HUES64 (cell line): ENCODE data around the gene STAT5A. TPM values are rescaled to one million over a fixed set of nuclear protein-coding genes. Genes with fewer than 3 reads are reported as not detected.
"Not testable (repeated sequence)": the region's sequence is repeated elsewhere in the genome, so short reads cannot be mapped to it uniquely, and the experiment has no call there.

ENCODE experiments used
- H3K27ac ChIP-seq: 2 replicates; pipeline ENCODE4 v1.7.0; 2013; ENCODE audit warnings: low read depth, low read length, inconsistent platforms
- H3K27me3 ChIP-seq: 2 replicates; pipeline ENCODE4 v1.6.1; 2013; ENCODE audit warnings: mild to moderate bottlenecking, low read length; ENCODE audit not compliant: insufficient read depth
- H3K36me3 ChIP-seq: 2 replicates; pipeline ENCODE4 v1.6.1; 2013; ENCODE audit warnings: mild to moderate bottlenecking, low read length; ENCODE audit not compliant: insufficient read depth
- H3K4me1 ChIP-seq: 2 replicates; pipeline ENCODE4 v1.6.1; 2013; ENCODE audit warnings: mild to moderate bottlenecking, low read length, moderate library complexity; ENCODE audit not compliant: insufficient read depth
- H3K4me3 ChIP-seq: 2 replicates; pipeline ENCODE4 v1.5.1; 2013; ENCODE audit warnings: mild to moderate bottlenecking, low read length, moderate library complexity
- H3K9ac ChIP-seq: 2 replicates; pipeline ENCODE4 v1.6.1; 2013; ENCODE audit warnings: mild to moderate bottlenecking, low read depth, low read length
- H3K9me3 ChIP-seq: 2 replicates; pipeline ENCODE4 v1.6.1; 2013; ENCODE audit warnings: low read depth, low read length; ENCODE audit not compliant: insufficient read depth
- WGBS: fragments of 150-250, 120-280 bp; methylation state at CpG from one replicate; pipeline ENCODE4 v1.1.7; 2013; ENCODE audit warnings: missing lambda C conversion rate; 5-methylcytosine and 5-hydroxymethylcytosine counted together
- polyA plus RNA-seq, 2 experiments: library from polyadenylated mRNA; stranded (reverse); fragments of 50-300 nt; gene quantifications; one replicate each; pipeline ENCODE4 v1.2.3, GENCODE V29; 2013

The STAT5A gene
- 2.1 TPM for polyA plus RNA-seq (2013, experiment 1 of 2)
- 5.0 TPM for polyA plus RNA-seq (2013, experiment 2 of 2)

GRCh38 chr17:42287977-42288802, at the start of gene STAT5A:
TSS of gene STAT5A (plus strand) at chr17:42288498. CDS start at chr17:42289412, 914 bp downstream.
- Histone ChIP-seq H3K27me3 (peaks cover 33% of the 10 kb centered on the region), H3K27ac (no peak within 1 kb of the TSS), H3K9me3 (no peaks in the 10 kb centered on the region), H3K4me1 (peaks cover 5% of the 10 kb centered on the region; the same call in 1 of the 2 replicates), H3K4me3 (peak within 1 kb of the TSS; percentile 55), H3K9ac (peak within 1 kb of the TSS; percentile 28; the same call in 1 of the 2 replicates), H3K36me3 (no peaks in the 10 kb centered on the region)
- whole genome bisulfite sequencing, result 9% methylated on average over 88 of the region's 88 CpGs

DNA sequence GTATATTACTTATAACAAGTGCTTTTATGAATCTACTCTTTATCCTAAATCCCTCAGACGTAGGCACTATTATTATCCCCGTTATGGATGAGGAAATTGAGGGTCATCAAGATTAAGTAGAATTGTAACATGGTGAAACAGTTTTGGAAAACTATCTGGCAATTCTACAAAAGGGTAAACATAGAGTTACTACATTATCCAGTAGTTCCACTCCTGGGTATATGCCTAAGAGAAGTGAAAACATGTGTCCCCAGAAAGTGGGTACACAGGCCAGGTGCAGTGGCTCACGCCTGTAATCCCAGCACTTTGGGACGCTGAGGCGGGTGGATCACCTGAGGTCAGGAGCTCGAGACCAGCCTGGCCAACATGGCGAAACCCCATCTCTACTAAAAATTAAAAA, 48.7 kb upstream of the STAT5A start:
- not testable (repeated sequence) for H3K9me3 ChIP-seq, H3K4me3 ChIP-seq, H3K4me1 ChIP-seq, H3K9ac ChIP-seq, H3K27me3 ChIP-seq, H3K27ac ChIP-seq, H3K36me3 ChIP-seq
- 99% methylated on average over 6 of the region's 7 CpGs for WGBS

- no peak overlapping the region for H3K9ac ChIP-seq
- no peak overlapping the region for H3K27ac ChIP-seq
- no peak overlapping the region for H3K4me3 ChIP-seq
- H3K9me3 ChIP-seq, result no peaks in the 10 kb centered on the region
- H3K36me3 ChIP-seq, result no peaks in the 10 kb centered on the region
- H3K27me3 ChIP-seq, result no peaks in the 10 kb centered on the region
- no peaks in the 10 kb centered on the region for H3K4me1 ChIP-seq
- 97% methylated on average over 5 of the region's 5 CpGs for WGBS
These were observed 48.1 kb upstream of the STAT5A start for GRCh38 chr17:42240201-42240600.

GRCh38 chr17:42240863-42241262, 47.4 kb upstream of the STAT5A start:
- not testable (repeated sequence) for H3K36me3 ChIP-seq, H3K27me3 ChIP-seq, H3K4me3 ChIP-seq, H3K9me3 ChIP-seq, H3K9ac ChIP-seq, H3K4me1 ChIP-seq, H3K27ac ChIP-seq
- 92% methylated on average over 4 of the region's 4 CpGs for WGBS

GRCh38 chr17:42241871-42242270, 46.4 kb upstream of the STAT5A start:
- WGBS, result 100% methylated on average over 1 of the region's 1 CpG
- H3K27me3 ChIP-seq, result no peaks in the 10 kb centered on the region
- H3K9ac ChIP-seq, result no peak overlapping the region
- no peaks in the 10 kb centered on the region for H3K9me3 ChIP-seq
- H3K4me3 ChIP-seq, result no peak overlapping the region
- H3K27ac ChIP-seq, result no peak overlapping the region
- H3K36me3 ChIP-seq, result no peaks in the 10 kb centered on the region
- 0 out of 2 replicates have a peak, but pooled peaks cover 4% of the 10 kb centered on the region for H3K4me1 ChIP-seq

DNA sequence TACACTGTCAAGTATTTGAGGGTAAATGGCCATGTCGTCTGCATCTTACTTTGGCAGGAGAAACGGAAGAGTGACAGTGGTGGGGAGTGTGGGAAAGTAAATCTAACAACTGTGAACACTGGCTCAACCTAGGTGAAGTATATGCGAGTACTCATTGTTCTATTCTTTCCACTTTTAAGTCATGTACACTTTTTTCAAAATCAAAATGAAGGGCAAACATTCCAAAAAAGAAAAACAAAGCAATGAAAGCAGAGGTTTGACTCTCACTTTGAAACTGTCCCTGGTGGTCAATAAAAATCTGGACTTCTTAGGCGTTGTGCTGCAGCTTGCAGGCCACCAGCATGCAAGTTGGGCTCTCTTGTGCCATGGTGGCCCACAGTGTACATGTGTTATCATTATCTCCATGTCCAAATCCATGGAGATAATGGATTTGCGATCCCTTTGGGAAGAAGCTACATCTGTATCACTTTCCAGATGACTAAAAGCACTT, 44.8 kb upstream of the STAT5A start:
- H3K9ac ChIP-seq, result no peak overlapping the region
- 0 out of 2 replicates have a peak, but pooled peaks cover 4% of the 10 kb centered on the region for H3K4me1 ChIP-seq
- WGBS, result 89% methylated on average over 5 of the region's 5 CpGs
- no peaks in the 10 kb centered on the region for H3K27me3 ChIP-seq
- no peaks in the 10 kb centered on the region for H3K9me3 ChIP-seq
- H3K27ac ChIP-seq, result no peak overlapping the region
- H3K4me3 ChIP-seq, result no peak overlapping the region
- H3K36me3 ChIP-seq, result no peaks in the 10 kb centered on the region

- not testable (repeated sequence) for H3K9me3 ChIP-seq, H3K4me3 ChIP-seq, H3K4me1 ChIP-seq, H3K27me3 ChIP-seq, H3K36me3 ChIP-seq, H3K9ac ChIP-seq, H3K27ac ChIP-seq
- 96% methylated on average over 2 of the region's 3 CpGs for WGBS
These were observed 44.2 kb upstream of the STAT5A start for GRCh38 chr17:42244116-42244515.

GRCh38 chr17:42245183-42245582, 43.1 kb upstream of the STAT5A start:
- 96% methylated on average over 11 of the region's 11 CpGs for WGBS
- not testable (repeated sequence) for H3K9me3 ChIP-seq, H3K36me3 ChIP-seq, H3K9ac ChIP-seq, H3K27me3 ChIP-seq, H3K27ac ChIP-seq, H3K4me3 ChIP-seq, H3K4me1 ChIP-seq

- H3K9me3 ChIP-seq, result no peaks in the 10 kb centered on the region
- H3K36me3 ChIP-seq, result no peaks in the 10 kb centered on the region
- no peaks in the 10 kb centered on the region for H3K27me3 ChIP-seq
- H3K27ac ChIP-seq, result no peak overlapping the region
- 95% methylated on average over 7 of the region's 7 CpGs for WGBS
- H3K4me1 ChIP-seq, result peaks cover 4% of the 10 kb centered on the region; the same call in 1 of the 2 replicates
- H3K4me3 ChIP-seq, result no peak overlapping the region
- H3K9ac ChIP-seq, result no peak overlapping the region
These were observed 41.8 kb upstream of the STAT5A start for GRCh38 chr17:42246515-42246914.

DNA sequence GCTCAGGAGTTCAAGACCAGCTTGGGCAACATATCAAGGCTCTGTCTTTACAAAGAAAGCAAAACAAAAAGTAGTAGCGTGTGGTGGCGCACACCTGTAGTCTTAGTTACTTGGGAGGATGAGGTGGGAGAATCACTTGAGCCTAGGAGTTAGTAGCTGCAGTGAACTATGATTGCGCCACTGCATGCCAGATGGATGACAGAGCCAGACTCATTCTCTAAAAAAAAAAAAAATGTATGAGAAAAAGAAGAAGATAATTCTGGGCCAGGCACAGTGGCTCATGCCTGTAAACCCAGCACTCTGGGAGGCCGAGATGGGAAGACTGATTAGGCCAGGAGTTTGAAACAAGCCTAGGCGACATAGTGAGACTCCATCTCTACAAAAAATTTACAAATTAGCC, 40.6 kb upstream of the STAT5A start:
- 96% methylated on average over 5 of the region's 5 CpGs for WGBS
- Histone ChIP-seq H3K9ac (no peak overlapping the region), H3K9me3 (no peaks in the 10 kb centered on the region), H3K4me1 (peaks cover 4% of the 10 kb centered on the region; the same call in 1 of the 2 replicates), H3K36me3 (no peaks in the 10 kb centered on the region), H3K27ac (no peak overlapping the region), H3K4me3 (no peak overlapping the region), H3K27me3 (no peaks in the 10 kb centered on the region)

DNA sequence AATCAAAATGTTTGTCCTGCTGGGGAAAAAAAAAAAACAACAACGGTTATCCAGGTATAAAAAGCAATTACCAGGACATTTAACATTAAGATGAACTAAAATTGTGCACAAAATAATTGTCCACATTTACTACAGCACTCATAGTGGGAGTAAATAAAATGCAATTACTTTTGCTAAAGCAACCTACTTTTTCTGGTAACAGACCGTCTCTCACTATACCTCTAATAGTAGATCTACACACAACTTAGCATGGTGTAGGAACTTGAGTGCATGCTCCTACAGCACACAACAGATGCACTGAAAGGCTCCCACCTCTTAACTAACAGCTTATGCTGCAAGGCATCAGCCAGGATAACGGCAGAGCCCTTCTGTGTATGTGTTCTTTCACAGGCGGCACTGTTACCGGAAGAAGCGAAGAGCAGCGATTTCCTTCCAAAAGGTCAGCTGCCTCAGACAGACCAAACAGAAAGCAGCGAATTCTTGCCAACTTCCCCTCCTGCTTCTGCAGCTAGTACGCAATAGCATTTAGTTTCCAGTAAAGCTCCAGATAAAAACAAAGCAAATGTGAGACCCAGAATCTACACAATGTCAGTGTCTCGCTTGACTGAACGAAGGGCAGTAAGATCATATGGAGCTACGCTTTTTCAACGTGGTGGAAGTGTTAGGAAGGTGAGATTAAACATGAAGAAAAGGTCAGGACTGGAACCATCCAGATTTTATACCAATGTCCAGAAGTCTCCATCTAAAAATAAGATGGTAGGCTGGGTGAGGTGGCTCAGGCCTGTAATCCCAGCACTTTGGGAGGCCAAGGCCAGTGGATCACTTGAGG, 39.7 kb upstream of the STAT5A start:
- H3K9me3 ChIP-seq, result no peaks in the 10 kb centered on the region
- no peaks in the 10 kb centered on the region for H3K27me3 ChIP-seq
- no peaks in the 10 kb centered on the region for H3K36me3 ChIP-seq
- peaks cover 4% of the 10 kb centered on the region; the same call in 1 of the 2 replicates for H3K4me1 ChIP-seq
- H3K9ac ChIP-seq, result no peak overlapping the region
- 89% methylated on average over 12 of the region's 13 CpGs for WGBS
- no peak overlapping the region for H3K4me3 ChIP-seq
- no peak overlapping the region for H3K27ac ChIP-seq
